ENCODE measurements around the gene LBR.

The LBR gene

GRCh38 chr1:225366018-225366417 is 61.8 kb downstream of the LBR start:
- no peak for DNase-seq

GRCh38 chr1:225364439-225364838 is 63.4 kb downstream of the LBR start:
- no peak for DNase-seq

- DNase-seq: no peak
Observed at GRCh38 chr1:225362805-225363204, 65.0 kb downstream of the LBR start.

GRCh38 chr1:225361176-225361575 is 66.7 kb downstream of the LBR start:
- DNase-seq: no peak

- DNase-seq: no peak
Observed at GRCh38 chr1:225360119-225360518, 67.7 kb downstream of the LBR start.

- no peak for DNase-seq
Observed at GRCh38 chr1:225355863-225356262, 72.0 kb downstream of the LBR start.

- DNase-seq: no peak
Observed at GRCh38 chr1:225354906-225355305, 72.9 kb downstream of the LBR start.
